Measurements from ENCODE around the gene SLC16A8. TPM values are rescaled to one million over a fixed set of nuclear protein-coding genes. Genes with fewer than 3 reads are reported as not detected.
A peak's percentile ranks its signal among the peaks of the same experiment; 100 is the strongest.

The SLC16A8 gene
- total and polyA plus RNA-seq, 2 of the 13 experiments (the other 11 are each of a cell fraction or from before 2014, with no cell fraction given) = not detected

- H3K36me3 ChIP-seq (replicated peaks in 1 of 2; ENCODE audit: control insufficient read depth in 1 of 2, insufficient read depth in 2 of 2, low read length in 2 of 2) = peaks cover 12 to 13% of the 10 kb centered on the region in 2 experiments; a peak in 4 of 5 replicates
- no peak overlapping the region for H3K9ac ChIP-seq (ENCODE audit: insufficient read depth, low read depth, low read length)
- ChIA-PET POLR2A (interaction anchor here (1.1 to 1.5 kb wide), 2 partner anchors 9 kb away, joined by 3 to 4 read pairs; no protein-coding TSS in a partner anchor), CTCF (ENCODE audit: low intra/inter-chr PET ratio, low total read pairs) (no interaction called here)
- TF ChIP-seq YY1 (IDR thresholded peaks at IDR 0.05; ENCODE audit: insufficient read depth, insufficient replicate concordance, low read depth, low read length) (no peak), ATF7 (IDR thresholded peaks at IDR 0.05) (peak; percentile 91), ATF7 (CRISPR knock-in tag; IDR thresholded peaks at IDR 0.05) (no peak), ZNF329 (CRISPR knock-in tag; IDR thresholded peaks at IDR 0.05; ENCODE audit: low read depth) (peak; percentile 93), CENPX (CRISPR knock-in tag; IDR thresholded peaks at IDR 0.05) (no peak)
- DNase-seq (ENCODE audit: low spot score) = no peak
- in situ Hi-C loops (cut with HindIII; ENCODE audit: extremely low pct_ligation_motif_present, low pct_unique_long_range_greater_than_20kb) (no loop called here), intact Hi-C loops (cut with micrococcal nuclease; ENCODE audit: unreplicated experiment) (no loop called here)
- no peaks in the 10 kb centered on the region for H3K9me3 ChIP-seq (ENCODE audit: low read length)
- H3K4me1 ChIP-seq (ENCODE audit: insufficient read depth, low read length) = no peaks in the 10 kb centered on the region
- no peak overlapping the region for H2AFZ ChIP-seq (ENCODE audit: low read length)
- H3K27ac ChIP-seq (ENCODE audit: extremely low read length, insufficient read depth, low read length) = no peak overlapping the region
- no peaks in the 10 kb centered on the region for H4K20me1 ChIP-seq (ENCODE audit: insufficient read depth, low read length)
- no peak for ATAC-seq
- WGBS (ENCODE audit: low lambda C conversion rate) = 93% methylated on average over 8 of the region's 9 CpGs
- H3K27me3 ChIP-seq (ENCODE audit: control insufficient read depth in 1 of 2, insufficient read depth in 2 of 2, low read length in 2 of 2) = no peaks in the 10 kb centered on the region
- no TSS peak for BruUV-seq (replicated peaks)
- H3K4me2 ChIP-seq (ENCODE audit: low read depth, low read length) = no peak overlapping the region
- no peak for FAIRE-seq
- H3K79me2 ChIP-seq (ENCODE audit: insufficient read depth, low read length) = no peaks in the 10 kb centered on the region
- H3K4me3 ChIP-seq (replicated peaks in 1 of 3; ENCODE audit: insufficient read depth in 1 of 3, low read depth in 2 of 3, low read length in 3 of 3) = no peak overlapping the region
These were observed 14.6 kb upstream of the SLC16A8 start for GRCh38 chr22:38098410-38099249.

GRCh38 chr22:38097557-38098409 is 13.8 kb upstream of the SLC16A8 start:
- BruUV-seq (replicated peaks) = no TSS peak
- intact Hi-C loops (cut with micrococcal nuclease; ENCODE audit: unreplicated experiment) (no loop called here), in situ Hi-C loops (cut with HindIII; ENCODE audit: extremely low pct_ligation_motif_present, low pct_unique_long_range_greater_than_20kb) (no loop called here)
- H3K9me3 ChIP-seq (ENCODE audit: low read length) = no peaks in the 10 kb centered on the region
- DNase-seq (ENCODE audit: low spot score) (no peak), ATAC-seq (no peak; the same call in 2 of the 3 replicates), FAIRE-seq (no peak)
- CTCF ChIA-PET (ENCODE audit: low intra/inter-chr PET ratio, low total read pairs) = no interaction called here
- H3K4me1 ChIP-seq (ENCODE audit: insufficient read depth, low read length) = no peaks in the 10 kb centered on the region
- POLR2A ChIA-PET = interaction anchor here (1.1 kb wide), 1 partner anchor 10 kb away, joined by 3 read pairs; no protein-coding TSS in a partner anchor
- H3K9ac ChIP-seq (ENCODE audit: insufficient read depth, low read depth, low read length) = no peak overlapping the region
- WGBS (ENCODE audit: low lambda C conversion rate) = 93% methylated on average over 30 of the region's 32 CpGs
- no peak overlapping the region for H3K27ac ChIP-seq (ENCODE audit: extremely low read length, insufficient read depth, low read length)
- H3K4me2 ChIP-seq (ENCODE audit: low read depth, low read length) = no peak overlapping the region
- H3K4me3 ChIP-seq (replicated peaks in 1 of 3; ENCODE audit: insufficient read depth in 1 of 3, low read depth in 2 of 3, low read length in 3 of 3) = no peak overlapping the region
- H3K79me2 ChIP-seq (ENCODE audit: insufficient read depth, low read length) = no peaks in the 10 kb centered on the region
- H2AFZ ChIP-seq (ENCODE audit: low read length) = no peak overlapping the region
- peaks cover 15 to 17% of the 10 kb centered on the region in 2 experiments; a peak in 4 of 5 replicates for H3K36me3 ChIP-seq (replicated peaks in 1 of 2; ENCODE audit: control insufficient read depth in 1 of 2, insufficient read depth in 2 of 2, low read length in 2 of 2)
- H3K27me3 ChIP-seq (ENCODE audit: control insufficient read depth in 1 of 2, insufficient read depth in 2 of 2, low read length in 2 of 2) = no peaks in the 10 kb centered on the region
- no peaks in the 10 kb centered on the region for H4K20me1 ChIP-seq (ENCODE audit: insufficient read depth, low read length)
- TF ChIP-seq MIER3 (CRISPR knock-in tag; IDR thresholded peaks at IDR 0.05; ENCODE audit: borderline replicate concordance) (no peak), GFI1 (CRISPR knock-in tag; IDR thresholded peaks at IDR 0.05; ENCODE audit: borderline replicate concordance) (no peak), JDP2 (CRISPR knock-in tag; IDR thresholded peaks at IDR 0.05; ENCODE audit: borderline replicate concordance) (no peak), ZFAT (CRISPR knock-in tag; conservative IDR thresholded peaks at IDR 0.05) (no peak), TAF1 (CRISPR knock-in tag; IDR thresholded peaks at IDR 0.05) (no peak), KLF13 (CRISPR knock-in tag; IDR thresholded peaks at IDR 0.05) (no peak), MAF1 (CRISPR knock-in tag; IDR thresholded peaks at IDR 0.05; ENCODE audit: borderline replicate concordance) (no peak), ZFP91 (CRISPR knock-in tag; IDR thresholded peaks at IDR 0.05; ENCODE audit: borderline replicate concordance) (no peak), ZNF17 (CRISPR knock-in tag; IDR thresholded peaks at IDR 0.05) (no peak), ZFP36 (IDR thresholded peaks at IDR 0.05; ENCODE audit: borderline replicate concordance, low read depth, low read length, partially characterized antibody) (no peak), ADNP (CRISPR knock-in tag; IDR thresholded peaks at IDR 0.05) (no peak)
